CD8-positive, alpha-beta memory T cell (primary cell): ENCODE data around the gene ADAMTS13. TPM values are rescaled to one million over a fixed set of nuclear protein-coding genes. Genes with fewer than 3 reads are reported as not detected.

Experiments used
- CTCF ChIA-PET: fragments of 350-600 bp; sonication (Branson Sonifier 250); formaldehyde crosslinking; loops from one replicate; lab custom pipeline; 2021; ENCODE audit warnings: antibody characterized with exemption; lab: Charles Lee
- POLR2A ChIA-PET: fragments of 350-600 bp; sonication (Branson Sonifier 250); formaldehyde crosslinking; loops from one replicate; lab custom pipeline; 2021; ENCODE audit warnings: antibody characterized with exemption; lab: Charles Lee
- DNase-seq, 5 donors: peaks; one replicate each; pipeline versions ENCODE4 v3.0.0 to v3.0.0-alpha.2; 2020 to 2022; ENCODE audit warnings: mixed read lengths in 1 of 5
- H3K27ac ChIP-seq: one replicate; pipeline ENCODE4 v1.7.0; 2013; ENCODE audit warnings: low read depth, mild to moderate bottlenecking, low read length, moderate library complexity
- H3K27me3 ChIP-seq: 2 replicates; pipeline ENCODE4 v1.7.0; 2013; ENCODE audit warnings: low read length, mild to moderate bottlenecking; ENCODE audit not compliant: insufficient read depth, poor library complexity, severe bottlenecking
- H3K36me3 ChIP-seq: 2 replicates; pipeline ENCODE4 v1.7.0; 2013; ENCODE audit warnings: mild to moderate bottlenecking, low read length, moderate library complexity; ENCODE audit not compliant: insufficient read depth
- H3K4me1 ChIP-seq: 2 replicates; pipeline ENCODE4 v1.7.0; 2013; ENCODE audit warnings: mild to moderate bottlenecking, low read length, moderate library complexity; ENCODE audit not compliant: insufficient read depth
- H3K4me3 ChIP-seq: 2 replicates; pipeline ENCODE4 v1.7.0; 2013; ENCODE audit warnings: mild to moderate bottlenecking, low read length
- H3K9me3 ChIP-seq: 2 replicates; pipeline ENCODE4 v1.7.0; 2013; ENCODE audit warnings: mild to moderate bottlenecking, low read length
- H3K27ac Mint-ChIP-seq, 8 donors: one replicate each; pipeline ENCODE4 v1.8.0; 2020 to 2021; ENCODE audit warnings: mixed read lengths in 8 of 8, mild to moderate bottlenecking in 6 of 8, inconsistent platforms in 3 of 8, moderate library complexity in 3 of 8
- H3K27me3 Mint-ChIP-seq, 2 donors: one replicate each; pipeline ENCODE4 v1.8.0; 2020 to 2021; ENCODE audit warnings: mixed read lengths in 2 of 2, mild to moderate bottlenecking in 1 of 2, moderate library complexity in 1 of 2
- H3K36me3 Mint-ChIP-seq, 3 donors: one replicate each; pipeline ENCODE4 v1.8.0; 2020 to 2021; ENCODE audit warnings: mixed read lengths in 3 of 3, inconsistent platforms in 1 of 3, mild to moderate bottlenecking in 1 of 3
- H3K4me1 Mint-ChIP-seq, 3 donors: one replicate each; pipeline ENCODE4 v1.8.0; 2020 to 2021; ENCODE audit warnings: mixed read lengths in 3 of 3, inconsistent platforms in 1 of 3, mild to moderate bottlenecking in 1 of 3
- H3K4me3 Mint-ChIP-seq, 7 donors: one replicate each; pipeline ENCODE4 v1.8.0; 2020 to 2021; ENCODE audit warnings: mixed read lengths in 7 of 7, mild to moderate bottlenecking in 6 of 7, moderate library complexity in 4 of 7, inconsistent platforms in 2 of 7
- H3K9me3 Mint-ChIP-seq, 5 donors: one replicate each; pipeline ENCODE4 v1.8.0; 2020 to 2022; ENCODE audit warnings: mixed read lengths in 5 of 5, mild to moderate bottlenecking in 3 of 5, moderate library complexity in 2 of 5, inconsistent platforms in 1 of 5
- polyA plus RNA-seq: library from polyadenylated mRNA; unstranded; fragments of 300-500 nt; fragmentation: Illumina TruSeq; gene quantifications from one replicate; pipeline ENCODE4 v1.2.3, GENCODE V29; 2021
- total RNA-seq, 2 experiments: library from RNA; stranded (reverse); gene quantifications; one replicate each; pipeline ENCODE4 v1.2.3, GENCODE V29; 2021

ADAMTS13 gene
- total and polyA plus RNA-seq, 3 experiments from 2014 or later, result 0.32 to 1.1 (median 1.0) TPM

DNA sequence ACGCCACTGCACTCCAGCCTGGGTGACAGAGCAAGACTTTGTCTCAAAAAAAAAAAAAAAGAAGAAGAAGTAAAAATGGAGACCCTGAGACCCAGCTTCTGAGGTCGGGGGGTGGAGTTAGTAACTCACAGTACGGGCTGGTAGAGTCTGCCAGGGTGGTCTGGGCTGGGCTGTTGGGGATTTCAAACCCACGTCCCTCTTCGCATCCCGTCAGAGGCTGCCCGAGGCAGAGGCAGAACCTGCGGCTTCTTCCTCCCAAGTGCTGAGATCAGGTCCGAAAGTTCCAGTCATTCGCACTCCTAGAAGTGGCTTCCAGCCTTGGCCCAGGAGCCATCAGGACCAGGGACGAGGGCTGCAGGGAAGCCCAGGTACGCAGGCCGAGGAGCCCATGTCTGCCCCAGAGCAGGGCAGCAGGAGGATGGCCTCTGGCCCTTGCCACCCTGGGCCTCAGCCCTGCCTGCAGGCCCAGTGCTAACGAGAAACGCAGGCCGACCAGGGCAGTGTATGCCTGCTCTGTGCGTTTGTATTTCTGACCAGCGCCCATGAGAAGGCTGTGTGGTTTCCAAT lies 66.6 kb downstream of the ADAMTS13 start:
- H3K36me3 Mint-ChIP-seq, result no peaks in the 10 kb centered on the region
- H3K9me3 Mint-ChIP-seq, result no peaks in the 10 kb centered on the region
- no peak overlapping the region for H3K4me3 Mint-ChIP-seq
- POLR2A ChIA-PET, result no interaction called here
- H3K27me3 Mint-ChIP-seq, result peaks cover 6 to 17% of the 10 kb centered on the region in 2 donors
- CTCF ChIA-PET, result interaction anchor here (1.4 to 7.0 kb wide), 3 partner anchors 10 to 308 kb away, joined by 5 to 56 read pairs (median 6); partner anchors contain the start of gene SLC2A6
- no peak overlapping the region for H3K27ac Mint-ChIP-seq
- peak in 1 of 5 donors; percentile 17 for DNase-seq
- Histone ChIP-seq H3K4me3 (no peak overlapping the region), H3K36me3 (no peaks in the 10 kb centered on the region), H3K9me3 (no peaks in the 10 kb centered on the region), H3K27ac (no peak overlapping the region), H3K4me1 (peaks cover 6% of the 10 kb centered on the region), H3K27me3 (peaks cover 4% of the 10 kb centered on the region)
- peaks cover 0 to 6% (median 5%) of the 10 kb centered on the region in 3 donors for H3K4me1 Mint-ChIP-seq

DNA sequence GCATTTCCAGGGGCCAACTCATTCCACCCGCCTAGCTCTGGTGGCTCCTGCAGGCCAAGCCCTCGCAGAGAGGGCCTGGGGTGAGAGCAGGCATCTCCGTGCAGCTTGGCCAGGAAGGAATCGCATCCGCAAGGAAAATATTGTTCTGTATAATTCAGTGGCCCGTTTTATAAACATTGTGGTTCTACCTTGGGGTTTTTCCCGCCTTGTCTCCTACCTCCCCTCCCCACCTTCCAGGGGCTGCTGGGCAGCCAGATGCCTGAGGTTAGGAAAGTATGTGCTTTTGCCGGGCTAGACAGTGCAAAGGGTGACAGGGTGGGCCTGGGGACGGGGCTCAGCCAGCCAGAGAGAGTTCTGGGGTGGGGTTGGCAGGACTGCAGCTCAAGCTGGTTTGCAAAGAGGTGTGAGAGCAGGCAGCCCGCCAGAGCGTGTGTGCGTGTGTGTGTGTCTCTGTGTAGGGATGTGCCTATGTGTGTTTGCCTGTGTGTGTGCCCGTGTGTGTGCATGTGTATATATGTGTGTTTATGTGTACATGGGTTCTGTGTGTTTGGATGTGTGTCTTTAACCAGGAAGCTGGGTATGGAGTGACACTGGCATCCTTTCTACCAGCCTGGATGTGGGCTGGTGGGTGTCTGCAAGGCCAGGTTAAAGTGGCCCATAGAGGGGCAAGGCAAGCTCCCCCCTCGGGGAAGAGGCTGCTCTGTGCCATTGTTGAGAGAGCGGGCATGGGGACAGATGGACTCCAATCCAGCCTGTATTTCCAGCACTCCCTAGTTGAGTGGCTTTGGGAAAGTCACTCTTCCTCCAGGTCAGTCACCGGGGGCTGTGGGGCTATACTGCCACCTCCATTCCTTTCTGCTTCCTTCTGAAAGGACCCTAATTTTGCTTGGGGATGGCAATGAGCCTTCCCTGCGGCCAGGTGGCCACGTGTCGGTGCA lies 67.4 kb downstream of the ADAMTS13 start:
- no peaks in the 10 kb centered on the region for H3K9me3 Mint-ChIP-seq
- no peak overlapping the region for H3K4me3 Mint-ChIP-seq
- Histone ChIP-seq H3K9me3 (no peaks in the 10 kb centered on the region), H3K27ac (no peak overlapping the region), H3K27me3 (peaks cover 4% of the 10 kb centered on the region), H3K4me1 (peaks cover 6% of the 10 kb centered on the region), H3K4me3 (no peak overlapping the region), H3K36me3 (no peaks in the 10 kb centered on the region)
- peak in 1 of 5 donors; percentile 35 for DNase-seq
- ChIA-PET POLR2A (no interaction called here), CTCF (interaction anchor here (1.2 kb wide), 1 partner anchor 251 kb away, joined by 3 read pairs; no protein-coding TSS in a partner anchor)
- H3K36me3 Mint-ChIP-seq, result no peaks in the 10 kb centered on the region
- peaks cover 6 to 17% of the 10 kb centered on the region in 2 donors for H3K27me3 Mint-ChIP-seq
- H3K27ac Mint-ChIP-seq, result no peak overlapping the region
- H3K4me1 Mint-ChIP-seq, result peaks cover 0 to 6% (median 5%) of the 10 kb centered on the region in 3 donors

DNA sequence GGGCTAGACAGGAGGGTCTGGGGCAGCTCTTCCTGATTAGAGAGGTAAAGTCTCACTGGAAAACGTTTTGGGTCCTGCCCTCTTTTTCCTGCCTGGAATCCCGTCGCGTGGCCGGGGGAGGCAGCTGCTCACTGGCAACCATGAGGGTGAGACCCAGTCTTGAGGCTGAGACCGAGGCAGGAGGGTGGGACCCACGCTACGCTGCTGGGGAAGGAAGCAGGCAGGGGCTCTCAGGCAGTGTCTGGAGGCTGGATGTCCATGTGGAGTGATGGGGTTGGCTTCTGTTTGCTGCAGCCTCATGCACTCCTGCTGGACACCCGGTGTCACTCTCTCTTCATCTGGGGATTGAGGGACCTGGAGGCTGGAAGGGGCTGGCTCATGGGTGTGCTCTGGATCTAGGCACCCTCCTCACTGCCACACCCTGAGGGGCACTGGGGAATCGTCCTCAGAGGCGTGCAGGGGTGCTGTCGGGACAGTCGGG lies 68.1 kb downstream of the ADAMTS13 start:
- Mint-ChIP-seq H3K27ac (no peak overlapping the region), H3K27me3 (peaks cover 6 to 17% of the 10 kb centered on the region in 2 donors), H3K36me3 (no peaks in the 10 kb centered on the region), H3K4me3 (no peak overlapping the region), H3K9me3 (no peaks in the 10 kb centered on the region), H3K4me1 (peaks cover 0 to 6% (median 5%) of the 10 kb centered on the region in 3 donors)
- no peaks in the 10 kb centered on the region for H3K9me3 ChIP-seq
- ChIA-PET CTCF (interaction anchor here (1.2 kb wide), 1 partner anchor 252 kb away, joined by 3 read pairs; no protein-coding TSS in a partner anchor), POLR2A (no interaction called here)
- H3K4me3 ChIP-seq, result no peak overlapping the region
- peaks cover 4% of the 10 kb centered on the region for H3K27me3 ChIP-seq
- DNase-seq, result peak in 1 of 5 donors; percentile 17
- no peaks in the 10 kb centered on the region for H3K36me3 ChIP-seq
- no peak overlapping the region for H3K27ac ChIP-seq
- H3K4me1 ChIP-seq, result peaks cover 6% of the 10 kb centered on the region

GRCh38 chr9:133490865-133491655 lies 68.9 kb downstream of the ADAMTS13 start:
- no peak for DNase-seq
- H3K27ac Mint-ChIP-seq, result peak overlapping the region in 1 of 8 donors; percentile 83
- H3K36me3 Mint-ChIP-seq, result no peaks in the 10 kb centered on the region
- Histone ChIP-seq H3K4me1 (peaks cover 3% of the 10 kb centered on the region), H3K9me3 (no peaks in the 10 kb centered on the region), H3K4me3 (no peak overlapping the region), H3K36me3 (no peaks in the 10 kb centered on the region), H3K27me3 (peaks cover 4% of the 10 kb centered on the region), H3K27ac (no peak overlapping the region)
- H3K27me3 Mint-ChIP-seq, result peaks cover 6 to 17% of the 10 kb centered on the region in 2 donors
- ChIA-PET POLR2A (no interaction called here), CTCF (interaction anchor here (1.2 kb wide), 1 partner anchor 252 kb away, joined by 3 read pairs; no protein-coding TSS in a partner anchor)
- H3K9me3 Mint-ChIP-seq, result no peaks in the 10 kb centered on the region
- H3K4me1 Mint-ChIP-seq, result peaks cover 0 to 4% (median 3%) of the 10 kb centered on the region in 3 donors
- no peak overlapping the region for H3K4me3 Mint-ChIP-seq

DNA sequence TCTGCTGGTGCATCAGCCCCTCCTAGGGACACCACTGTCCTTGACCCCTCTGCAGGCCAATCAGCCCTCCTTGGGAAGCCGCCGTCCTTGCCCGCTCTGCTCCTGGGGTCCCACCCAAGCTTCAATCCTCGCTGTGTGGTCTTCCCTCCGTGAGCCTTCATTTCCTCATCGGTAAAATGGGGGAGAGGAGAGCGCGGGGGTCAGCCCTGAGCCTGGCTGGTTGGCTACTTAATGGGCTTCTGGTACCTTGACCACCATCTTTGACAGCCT lies 69.4 kb downstream of the ADAMTS13 start:
- Mint-ChIP-seq H3K27ac (peak overlapping the region in 1 of 8 donors; percentile 83), H3K36me3 (no peaks in the 10 kb centered on the region), H3K9me3 (no peaks in the 10 kb centered on the region), H3K27me3 (peaks cover 6 to 13% of the 10 kb centered on the region in 2 donors), H3K4me3 (no peak overlapping the region), H3K4me1 (no peaks in the 10 kb centered on the region)
- no peaks in the 10 kb centered on the region for H3K9me3 ChIP-seq
- peaks cover 4% of the 10 kb centered on the region for H3K27me3 ChIP-seq
- no peak for DNase-seq
- H3K36me3 ChIP-seq, result no peaks in the 10 kb centered on the region
- POLR2A ChIA-PET, result no interaction called here
- H3K4me1 ChIP-seq, result no peaks in the 10 kb centered on the region
- H3K4me3 ChIP-seq, result no peak overlapping the region
- CTCF ChIA-PET, result no interaction called here
- H3K27ac ChIP-seq, result no peak overlapping the region

- Histone ChIP-seq H3K27ac (no peak overlapping the region), H3K36me3 (no peaks in the 10 kb centered on the region), H3K4me3 (no peak overlapping the region), H3K9me3 (no peaks in the 10 kb centered on the region), H3K27me3 (peaks cover 4% of the 10 kb centered on the region), H3K4me1 (no peaks in the 10 kb centered on the region)
- POLR2A ChIA-PET, result no interaction called here
- no peak overlapping the region for H3K4me3 Mint-ChIP-seq
- peaks cover 6 to 13% of the 10 kb centered on the region in 2 donors for H3K27me3 Mint-ChIP-seq
- H3K9me3 Mint-ChIP-seq, result no peaks in the 10 kb centered on the region
- H3K4me1 Mint-ChIP-seq, result no peaks in the 10 kb centered on the region
- H3K27ac Mint-ChIP-seq, result no peak overlapping the region
- CTCF ChIA-PET, result no interaction called here
- no peak for DNase-seq
- H3K36me3 Mint-ChIP-seq, result no peaks in the 10 kb centered on the region
Measured at GRCh38 chr9:133492061-133493021, 70.2 kb downstream of the ADAMTS13 start.

DNA sequence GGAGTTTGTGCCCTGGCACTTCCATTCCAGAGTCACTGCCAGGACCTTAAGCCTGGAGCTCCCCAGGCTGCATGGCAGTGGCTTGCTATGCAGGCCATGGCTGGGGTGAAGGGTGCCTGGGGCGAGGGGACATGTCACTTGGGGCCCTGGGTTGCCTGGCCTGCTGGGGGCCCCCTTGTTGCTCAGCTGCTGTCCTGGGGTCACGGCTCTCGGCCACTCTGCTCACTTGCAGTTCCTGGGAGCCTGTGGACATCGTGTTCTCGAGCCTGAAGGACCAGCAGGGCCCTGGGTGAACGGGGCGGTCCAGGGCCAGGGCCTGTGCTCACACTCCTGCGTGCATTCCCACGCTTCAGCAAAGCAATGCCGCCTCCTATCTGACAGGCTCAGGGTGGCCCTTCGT lies 71.3 kb downstream of the ADAMTS13 start:
- H3K4me1 ChIP-seq, result no peaks in the 10 kb centered on the region
- no peak overlapping the region for H3K4me3 Mint-ChIP-seq
- no peaks in the 10 kb centered on the region for H3K9me3 ChIP-seq
- no peak overlapping the region for H3K27ac ChIP-seq
- no peaks in the 10 kb centered on the region for H3K9me3 Mint-ChIP-seq
- H3K36me3 Mint-ChIP-seq, result no peaks in the 10 kb centered on the region
- H3K27me3 Mint-ChIP-seq, result peaks cover 7 to 23% of the 10 kb centered on the region in 2 donors
- H3K4me3 ChIP-seq, result no peak overlapping the region
- DNase-seq, result no peak
- CTCF ChIA-PET, result interaction anchor here (1.0 kb wide), 1 partner anchor 15 kb away, joined by 3 read pairs; the partner anchor contains the start of gene SLC2A6
- H3K36me3 ChIP-seq, result no peaks in the 10 kb centered on the region
- POLR2A ChIA-PET, result no interaction called here
- H3K4me1 Mint-ChIP-seq, result no peaks in the 10 kb centered on the region
- H3K27me3 ChIP-seq, result peaks cover 4% of the 10 kb centered on the region
- no peak overlapping the region for H3K27ac Mint-ChIP-seq
